Cardiac fibroblast (primary cell): ENCODE measurements around the gene MICOS13.

Experiments
- DNase-seq, 2 donors: peaks; one replicate each; pipeline versions ENCODE4 v3.0.0 to v3.0.0-alpha.2; 2010; ENCODE audit warnings: low read depth in 2 of 2
- H3K4me3 ChIP-seq, 2 donors: replicated peaks in 1 of 2; 1 replicate in 1 of 2; 2 replicates in 1 of 2; pipeline ENCODE4 v1.5.1; 2011; ENCODE audit warnings: low read depth in 2 of 2, low read length in 2 of 2, mild to moderate bottlenecking in 2 of 2, moderate library complexity in 1 of 2
- TF ChIP-seq, protein P1 (sequence below): IDR thresholded peaks from one replicate; pipeline ENCODE4 v1.5.1; 2011; ENCODE audit warnings: low read depth, mild to moderate bottlenecking, low read length, inconsistent platforms

MICOS13 gene

DNA sequence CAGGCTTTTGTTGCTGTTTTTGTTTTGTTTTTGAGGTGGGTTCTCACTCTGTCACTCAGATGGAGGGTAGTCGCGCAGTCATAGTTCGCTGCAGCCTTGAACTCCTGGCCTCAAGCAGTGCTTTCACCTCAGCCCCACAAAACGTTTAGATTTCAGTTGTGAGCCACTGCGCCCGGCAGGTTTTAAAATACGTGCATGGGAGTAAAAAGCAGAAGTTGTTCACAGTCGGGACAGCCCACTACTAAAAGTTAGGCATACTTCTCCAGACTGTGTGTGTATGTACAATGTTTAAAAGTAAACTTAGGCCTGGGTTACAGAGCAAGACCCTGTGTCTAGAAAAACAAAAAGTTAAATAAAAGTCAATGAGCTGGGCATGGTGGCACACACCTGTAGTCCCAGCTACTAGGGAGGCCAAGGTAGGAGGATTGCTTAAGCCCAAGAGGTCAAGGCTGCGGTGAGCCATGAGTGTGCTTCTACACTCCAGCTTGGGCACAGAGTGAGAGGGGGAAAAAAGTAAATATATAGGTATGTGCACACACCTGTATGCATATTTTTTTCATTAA, 51.3 kb downstream of the MICOS13 start:
- no peak for DNase-seq
- TF ChIP-seq, protein P1, sequence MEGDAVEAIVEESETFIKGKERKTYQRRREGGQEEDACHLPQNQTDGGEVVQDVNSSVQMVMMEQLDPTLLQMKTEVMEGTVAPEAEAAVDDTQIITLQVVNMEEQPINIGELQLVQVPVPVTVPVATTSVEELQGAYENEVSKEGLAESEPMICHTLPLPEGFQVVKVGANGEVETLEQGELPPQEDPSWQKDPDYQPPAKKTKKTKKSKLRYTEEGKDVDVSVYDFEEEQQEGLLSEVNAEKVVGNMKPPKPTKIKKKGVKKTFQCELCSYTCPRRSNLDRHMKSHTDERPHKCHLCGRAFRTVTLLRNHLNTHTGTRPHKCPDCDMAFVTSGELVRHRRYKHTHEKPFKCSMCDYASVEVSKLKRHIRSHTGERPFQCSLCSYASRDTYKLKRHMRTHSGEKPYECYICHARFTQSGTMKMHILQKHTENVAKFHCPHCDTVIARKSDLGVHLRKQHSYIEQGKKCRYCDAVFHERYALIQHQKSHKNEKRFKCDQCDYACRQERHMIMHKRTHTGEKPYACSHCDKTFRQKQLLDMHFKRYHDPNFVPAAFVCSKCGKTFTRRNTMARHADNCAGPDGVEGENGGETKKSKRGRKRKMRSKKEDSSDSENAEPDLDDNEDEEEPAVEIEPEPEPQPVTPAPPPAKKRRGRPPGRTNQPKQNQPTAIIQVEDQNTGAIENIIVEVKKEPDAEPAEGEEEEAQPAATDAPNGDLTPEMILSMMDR = no peak
- no peak overlapping the region for H3K4me3 ChIP-seq

DNA sequence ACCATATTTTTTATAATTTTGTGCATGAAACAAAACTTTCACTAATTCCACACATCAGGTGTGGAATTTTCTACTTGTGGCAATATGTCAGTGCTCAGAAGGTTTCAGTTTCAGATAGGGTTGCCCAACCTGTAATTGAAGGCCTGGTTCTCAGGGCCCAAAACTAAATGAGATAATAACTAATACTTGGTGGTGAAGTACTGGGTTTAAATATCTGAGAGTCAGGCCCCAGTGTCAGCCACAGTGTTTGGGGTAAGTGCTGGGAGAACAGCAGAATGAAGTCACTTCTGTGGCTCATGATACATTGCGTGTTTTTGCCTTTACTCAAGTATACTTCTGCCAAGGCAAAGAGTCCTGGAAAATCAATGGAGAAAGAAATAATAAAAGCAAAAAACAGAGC, 51.9 kb downstream of the MICOS13 start:
- H3K4me3 ChIP-seq = no peak overlapping the region
- TF ChIP-seq, protein P1 = no peak
- DNase-seq = peak in 1 of 2 donors; percentile 50
